RWPE1 (cell line): ENCODE measurements around the gene KCNQ2.

Source experiments
- CTCF ChIA-PET: fragments of 350-600 bp; sonication (Branson Sonifier 250); formaldehyde crosslinking; extraction: SDS; loops from one replicate; lab custom pipeline; 2021; lab: Yijun Ruan, JAX
- POLR2A ChIA-PET: fragments of 400-600 bp; formaldehyde crosslinking; extraction: SDS; loops from one replicate; lab custom pipeline; 2020; ENCODE audit warnings: antibody characterized with exemption; ENCODE audit not compliant: low non-redundant PET; lab: Yijun Ruan, JAX
- DNase-seq: peaks from one replicate; pipeline ENCODE4 v3.0.0; 2012; ENCODE audit warnings: low spot score
- H3K27ac ChIP-seq: fragments of 450-650 bp; 2 replicates; pipeline ENCODE4 v1.5.1; 2017
- CTCF ChIP-seq: fragments of 450-650 bp; conservative IDR thresholded peaks from 2 replicates; pipeline ENCODE4 v1.5.1; 2017; ENCODE audit warnings: low read depth, mild to moderate bottlenecking

The KCNQ2 gene

GRCh38 chr20:63373996-63374395 lies 98.5 kb downstream of the KCNQ2 start:
- H3K27ac ChIP-seq: no peak overlapping the region
- CTCF ChIA-PET: interaction anchor here (0.5 to 1.2 kb wide), 2 partner anchors 8 to 122 kb away, joined by 4 to 7 read pairs; no protein-coding TSS in a partner anchor
- no peak for TF ChIP-seq CTCF
- DNase-seq: no peak
- POLR2A ChIA-PET: no interaction called here

- TF ChIP-seq CTCF: no peak
- CTCF ChIA-PET: interaction anchor here (1.2 kb wide), 1 partner anchor 123 kb away, joined by 4 read pairs; no protein-coding TSS in a partner anchor
- DNase-seq: no peak
Measured at GRCh38 chr20:63372971-63373885, 99.2 kb downstream of the KCNQ2 start.

DNA sequence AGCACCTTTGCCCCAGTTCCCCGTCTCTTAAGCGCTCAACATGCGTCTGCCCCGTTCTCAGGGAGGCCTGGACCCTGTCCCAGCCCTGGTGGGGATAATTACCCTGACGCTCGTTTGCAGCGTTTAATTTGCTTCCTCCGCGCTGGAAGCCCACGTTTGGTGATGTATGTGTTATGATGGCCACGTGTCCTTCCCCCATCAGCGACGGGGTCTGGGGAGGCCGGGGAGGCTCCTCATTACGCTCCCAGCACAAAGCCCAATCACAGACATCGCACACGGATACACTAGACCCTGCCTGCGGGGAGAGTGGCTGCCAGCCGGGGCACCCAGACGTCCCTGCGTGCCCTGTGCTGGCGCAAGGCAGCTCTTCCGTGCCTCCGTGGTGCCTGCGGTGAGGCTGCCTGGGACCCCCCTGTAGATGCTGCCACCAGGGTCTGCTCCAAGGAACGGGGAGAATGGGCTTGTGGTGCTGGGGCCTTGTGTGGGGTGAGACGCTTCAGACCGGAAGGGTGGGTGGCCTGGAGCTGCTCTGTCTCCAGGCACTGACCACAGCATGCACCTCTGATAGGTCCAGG lies 101.1 kb downstream of the KCNQ2 start:
- no peak for TF ChIP-seq CTCF
- ChIA-PET POLR2A (no interaction called here), CTCF (interaction anchor here (1.0 to 2.0 kb wide), 3 partner anchors 10 to 148 kb away, joined by 3 to 8 read pairs (median 4); no protein-coding TSS in a partner anchor)
- H3K27ac ChIP-seq: no peak overlapping the region
- no peak for DNase-seq

More at GRCh38 chr20:63372971-63373885, 99.2 kb downstream of the KCNQ2 start:
- H3K27ac ChIP-seq: no peak overlapping the region
- POLR2A ChIA-PET: no interaction called here

GRCh38 chr20:63370618-63371187 lies 101.8 kb downstream of the KCNQ2 start:
- ChIA-PET CTCF (interaction anchor here (0.6 to 2.0 kb wide), 4 partner anchors 11 to 147 kb away, joined by 3 to 8 read pairs (median 4); no protein-coding TSS in a partner anchor), POLR2A (interaction anchor here (0.6 kb wide), 1 partner anchor 372 kb away, joined by 4 read pairs; no protein-coding TSS in a partner anchor)
- no peak for DNase-seq
- H3K27ac ChIP-seq: no peak overlapping the region
- no peak for TF ChIP-seq CTCF

DNA sequence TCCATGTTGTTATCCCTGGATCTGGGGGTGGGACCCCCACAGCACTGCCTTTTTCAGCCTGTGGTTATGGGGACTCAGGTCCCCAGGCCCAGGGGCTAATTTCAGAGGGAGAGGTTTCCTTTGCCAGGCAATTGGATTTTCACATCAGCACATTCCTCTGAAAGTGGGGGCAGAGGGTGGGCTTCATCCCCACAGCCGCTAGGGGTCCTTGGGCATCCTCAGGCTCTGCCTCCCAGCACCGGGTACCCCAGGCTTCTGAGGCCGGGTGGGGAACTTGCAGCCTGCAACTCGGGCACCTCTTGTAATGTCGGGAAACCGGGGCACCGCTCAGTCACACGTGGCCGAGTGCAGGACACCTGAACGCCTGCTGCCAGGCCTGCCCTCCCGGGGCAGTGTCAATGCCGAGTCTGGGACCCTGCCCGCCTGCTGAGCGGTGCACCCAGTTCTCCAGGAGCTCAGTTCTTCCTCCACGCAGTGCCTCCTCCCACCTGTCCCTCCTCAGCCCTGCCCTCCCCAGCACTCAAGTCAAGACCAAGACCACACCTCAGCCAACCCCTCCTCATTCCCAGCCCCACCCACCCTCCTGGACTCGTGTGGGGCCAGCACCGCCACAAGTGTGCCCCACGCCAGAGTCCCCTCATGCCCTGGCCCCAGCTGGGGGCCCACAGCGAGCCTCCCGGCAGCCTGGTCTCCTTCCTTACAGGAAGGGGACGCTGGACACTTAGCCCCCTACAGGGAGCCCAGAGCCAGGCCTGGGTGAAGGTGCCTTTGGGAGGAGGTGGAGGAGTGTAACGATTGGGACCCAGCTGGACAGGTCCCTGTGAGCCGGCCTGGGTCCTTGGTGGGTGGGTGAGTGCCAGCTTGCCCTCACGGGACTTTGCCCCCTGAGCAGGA lies 102.5 kb downstream of the KCNQ2 start:
- no peak for TF ChIP-seq CTCF
- no peak for DNase-seq
- CTCF ChIA-PET: interaction anchor here (0.6 to 2.0 kb wide), 5 partner anchors 11 to 146 kb away, joined by 3 to 8 read pairs (median 3); no protein-coding TSS in a partner anchor
- POLR2A ChIA-PET: interaction anchor here (0.6 kb wide), 1 partner anchor 373 kb away, joined by 4 read pairs; no protein-coding TSS in a partner anchor
- no peak overlapping the region for H3K27ac ChIP-seq
